Psoas muscle (tissue), 8 donors: ENCODE data around the gene TNFRSF1B. TPM values are rescaled to one million over a fixed set of nuclear protein-coding genes. Genes with fewer than 3 reads are reported as not detected.

Experiments
- ATAC-seq, 4 donors: fragments of 200-7000 bp; cut with Tn5 transposase; one replicate each; pipeline ENCODE4 v1.9.1; 2020; ENCODE audit warnings: moderate library complexity in 3 of 4, mild to moderate bottlenecking in 2 of 4
- DNase-seq, 2 donors: peaks; one replicate each; pipeline ENCODE4 v3.0.0-alpha.2; 2020
- H3K27ac ChIP-seq: fragments of 200-600 bp; one replicate; pipeline ENCODE4 v1.8.0; 2022
- H3K27me3 ChIP-seq, 3 donors: fragments of 200-600 bp in 1 of 3; one replicate each; pipeline versions ENCODE4 v1.6.1 to v1.8.0; 2013 to 2022; ENCODE audit warnings: low read length in 2 of 3, mild to moderate bottlenecking in 2 of 3, moderate library complexity in 1 of 3; ENCODE audit not compliant: insufficient read depth in 3 of 3
- H3K36me3 ChIP-seq, 2 donors: fragments of 200-600 bp in 1 of 2; one replicate each; pipeline versions ENCODE4 v1.6.1 to v1.8.0; 2013 to 2022; ENCODE audit warnings: low read depth in 1 of 2, mild to moderate bottlenecking in 1 of 2, moderate library complexity in 1 of 2; ENCODE audit not compliant: insufficient read depth in 1 of 2
- H3K4me1 ChIP-seq: fragments of 200-600 bp; one replicate; pipeline ENCODE4 v1.8.0; 2022
- H3K4me3 ChIP-seq: fragments of 200-600 bp; one replicate; pipeline ENCODE4 v1.8.0; 2022; ENCODE audit warnings: mild to moderate bottlenecking
- H3K9me3 ChIP-seq: fragments of 200-600 bp; one replicate; pipeline ENCODE4 v1.8.0; 2022
- WGBS, 3 donors: extraction: QIAGEN DNeasy Blood & Tissue Kit; methylation state at CpG; one replicate each; pipeline versions ENCODE4 v1.1.6 to v1.1.7; 2013; 5-methylcytosine and 5-hydroxymethylcytosine counted together
- intact Hi-C, 2 donors: fragments of 100-400 bp; cut with DNase I; formaldehyde crosslinking; loops; one replicate each; pipeline versions ENCODE4 v1.11.0 to v1.14.2; 2022
- long read RNA-seq, 2 donors: library from polyadenylated mRNA; unstranded; transcript quantifications; one replicate each; pipeline ENCODE4 v2.0.0, GENCODE V29; 2021
- polyA plus RNA-seq, 3 donors: library from polyadenylated mRNA; stranded (reverse); fragments of 200-250 nt; gene quantifications; one replicate each; pipeline ENCODE4 v1.2.3, GENCODE V29; 2013
- total RNA-seq, 4 donors: library from RNA; stranded (reverse); fragmentation: NEBNext Ultra II Directional in 2 of 4; extraction: Animal tissue kit (Norgen Biotek cat#: 25700) in 2 of 4; gene quantifications; one replicate each; pipeline versions ENCODE4 v1.2.1 to v1.2.4, GENCODE V29; 2021 to 2023
- TF ChIP-seq, protein P1 (sequence below): fragments of 200-600 bp; IDR thresholded peaks from one replicate; pipeline ENCODE4 v1.8.0; 2022; ENCODE audit warnings: antibody characterized with exemption
- donor health status: healthy with polysubstance abuse.
- donor health status: DM: no; HTN: no; CAD: no; lungs with moderate emphysema.
- donor health status: Bipolar disorder and iron deficiency.
- donor health status: healthy.
- donor health status: DM: yes; HTN: yes; CAD: no.
- donor health status: DM: no; HTN: no; CAD: no.
- donor health status: DM: no; HTN: no; CAD: no.
- donor health status: DM: yes; HTN: yes; CAD: no.

The TNFRSF1B gene
- total RNA-seq: 10 to 100 TPM in 1 of 4 donors, 1 to 10 TPM in 3; 7.5 to 12.8 (median 8.8) TPM
- 1 to 10 TPM; 5.1 to 7.6 (median 5.8) TPM for polyA plus RNA-seq
- long read RNA-seq, donor 1, partial matches to known transcripts: 0 of 8 reads
- long read RNA-seq, donor 1, other reads (novel, unspliced or antisense): 4 of 8 reads
- long read RNA-seq, donor 2, partial matches to known transcripts: 1 of 9 reads
- long read RNA-seq, donor 2, other reads (novel, unspliced or antisense): 5 of 9 reads

GRCh38 chr1:12166834-12167492, at the start of gene TNFRSF1B:
Gene TNFRSF1B, plus strand, starts transcription at chr1:12166991. Its CDS starts 101 bp downstream, at chr1:12167092.
- Histone ChIP-seq H3K36me3 (no peaks in the 10 kb centered on the region), H3K27me3 (peaks cover 0 to 12% (median 2%) of the 10 kb centered on the region in 3 donors), H3K27ac (peak within 1 kb of the TSS; percentile 74), H3K4me3 (peak within 1 kb of the TSS; percentile 74), H3K9me3 (no peaks in the 10 kb centered on the region), H3K4me1 (peaks cover 7% of the 10 kb centered on the region)
- 1 to 4% (median 1%) methylated on average over 37 to 79 of the region's 79 CpGs for WGBS, 3 donors
- TF ChIP-seq, protein P1, sequence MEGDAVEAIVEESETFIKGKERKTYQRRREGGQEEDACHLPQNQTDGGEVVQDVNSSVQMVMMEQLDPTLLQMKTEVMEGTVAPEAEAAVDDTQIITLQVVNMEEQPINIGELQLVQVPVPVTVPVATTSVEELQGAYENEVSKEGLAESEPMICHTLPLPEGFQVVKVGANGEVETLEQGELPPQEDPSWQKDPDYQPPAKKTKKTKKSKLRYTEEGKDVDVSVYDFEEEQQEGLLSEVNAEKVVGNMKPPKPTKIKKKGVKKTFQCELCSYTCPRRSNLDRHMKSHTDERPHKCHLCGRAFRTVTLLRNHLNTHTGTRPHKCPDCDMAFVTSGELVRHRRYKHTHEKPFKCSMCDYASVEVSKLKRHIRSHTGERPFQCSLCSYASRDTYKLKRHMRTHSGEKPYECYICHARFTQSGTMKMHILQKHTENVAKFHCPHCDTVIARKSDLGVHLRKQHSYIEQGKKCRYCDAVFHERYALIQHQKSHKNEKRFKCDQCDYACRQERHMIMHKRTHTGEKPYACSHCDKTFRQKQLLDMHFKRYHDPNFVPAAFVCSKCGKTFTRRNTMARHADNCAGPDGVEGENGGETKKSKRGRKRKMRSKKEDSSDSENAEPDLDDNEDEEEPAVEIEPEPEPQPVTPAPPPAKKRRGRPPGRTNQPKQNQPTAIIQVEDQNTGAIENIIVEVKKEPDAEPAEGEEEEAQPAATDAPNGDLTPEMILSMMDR: no peak
- DNase-seq: peak; percentile 68 to 79
- intact Hi-C loops: no loop called here
- ATAC-seq: peak; percentile 38 to 68 (median 58)

DNA sequence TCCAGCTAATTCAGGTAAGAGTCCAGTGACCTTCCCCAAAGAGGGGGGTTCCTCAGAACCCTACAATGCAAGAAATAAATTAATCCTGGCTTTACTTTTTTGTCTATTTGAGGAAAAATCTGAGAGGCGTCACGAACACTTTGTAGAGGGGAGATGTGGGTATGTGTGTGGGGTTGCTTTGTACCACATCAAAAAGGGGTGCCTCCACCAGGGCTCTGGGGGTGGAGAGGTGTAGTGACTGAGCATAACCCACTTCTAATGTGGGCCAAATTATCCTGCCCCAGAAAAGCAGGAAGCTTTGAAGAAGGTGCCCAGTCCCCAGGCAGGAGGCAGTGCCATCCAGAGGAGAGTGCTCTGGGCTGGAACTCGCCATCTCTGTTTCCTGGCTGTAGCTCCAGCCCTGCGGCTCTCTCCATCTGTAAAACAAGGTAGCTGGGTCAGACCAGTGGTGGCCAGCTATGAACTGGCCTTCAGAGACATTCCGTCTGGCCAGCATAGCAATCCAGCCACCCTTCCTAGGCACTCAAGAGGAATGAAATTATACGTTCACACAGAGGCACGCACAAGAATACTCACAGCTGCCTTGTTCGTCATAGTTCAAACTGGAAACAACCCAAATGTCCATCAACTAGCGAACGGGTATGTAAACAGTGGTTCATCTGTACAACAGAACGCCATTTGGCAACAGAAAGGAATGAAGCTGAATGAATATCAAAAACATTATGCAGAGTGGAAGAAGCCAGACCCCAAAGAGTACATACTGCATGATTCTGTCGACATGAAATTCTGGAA, 45.4 kb upstream of the TNFRSF1B start:
- no peak for DNase-seq
- Histone ChIP-seq H3K9me3 (no peaks in the 10 kb centered on the region), H3K36me3 (no peaks in the 10 kb centered on the region), H3K27ac (no peak overlapping the region), H3K4me3 (no peak overlapping the region), H3K4me1 (no peaks in the 10 kb centered on the region), H3K27me3 (no peaks in the 10 kb centered on the region)
- WGBS, 3 donors: 46 to 53% (median 51%) methylated on average over 12 of the region's 12 CpGs
- TF ChIP-seq, protein P1: no peak
- intact Hi-C loops: loop anchor here in 1 of 2 donors (10.0 kb wide), 1 partner anchor 533 kb away; no protein-coding TSS in a partner anchor
- ATAC-seq: no peak

DNA sequence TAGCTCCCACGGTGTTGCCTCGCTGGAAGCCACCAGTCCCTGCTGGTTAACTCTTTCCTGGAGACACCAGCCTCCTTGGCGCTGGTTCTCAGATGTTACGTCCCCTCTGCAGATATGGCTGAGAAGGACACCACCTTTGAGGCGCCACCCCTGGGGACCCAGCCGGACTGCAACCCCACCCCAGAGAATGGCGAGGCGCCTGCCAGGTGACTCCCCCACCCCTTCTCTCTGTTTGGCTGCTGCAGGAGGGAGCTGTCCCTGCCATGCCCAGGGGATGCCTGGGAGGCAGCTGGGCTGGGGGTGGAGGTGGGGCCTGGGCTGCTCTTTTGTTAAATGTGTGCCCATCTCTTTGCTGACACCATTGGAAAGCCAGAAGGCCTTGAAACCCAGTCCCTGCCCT, 43.6 kb upstream of the TNFRSF1B start:
- Histone ChIP-seq H3K36me3 (no peaks in the 10 kb centered on the region), H3K4me3 (no peak overlapping the region), H3K9me3 (no peaks in the 10 kb centered on the region), H3K27ac (no peak overlapping the region), H3K27me3 (no peaks in the 10 kb centered on the region), H3K4me1 (no peaks in the 10 kb centered on the region)
- TF ChIP-seq, protein P1: no peak
- intact Hi-C loops: loop anchor here in 1 of 2 donors (10.0 kb wide), 1 partner anchor 532 kb away; no protein-coding TSS in a partner anchor
- no peak for ATAC-seq
- DNase-seq: no peak
- 61 to 68% (median 67%) methylated on average over 8 of the region's 8 CpGs for WGBS, 3 donors

GRCh38 chr1:12124693-12125421, 41.9 kb upstream of the TNFRSF1B start:
- Histone ChIP-seq H3K36me3 (no peaks in the 10 kb centered on the region), H3K9me3 (no peaks in the 10 kb centered on the region), H3K4me3 (no peak overlapping the region), H3K27ac (peak overlapping the region; percentile 12), H3K27me3 (no peaks in the 10 kb centered on the region), H3K4me1 (no peaks in the 10 kb centered on the region)
- TF ChIP-seq, protein P1: peak; percentile 97
- intact Hi-C loops: loop anchor here (1.0 to 10.0 kb wide), 3 partner anchors 84 to 530 kb away; no protein-coding TSS in a partner anchor
- WGBS, 3 donors: 42 to 45% (median 45%) methylated on average over 18 to 19 of the region's 19 CpGs
- ATAC-seq (peak; percentile 67 to 92 (median 83)), DNase-seq (peak; percentile 79 to 88)
